Suprapubic skin (tissue), 4 donors: ENCODE measurements around the gene NCL. TPM values are rescaled to one million over a fixed set of nuclear protein-coding genes. Genes with fewer than 3 reads are reported as not detected.

Experiments
- DNase-seq, 2 donors: peaks; one replicate each; pipeline ENCODE4 v3.0.0-alpha.2; 2019; ENCODE audit warnings: low spot score in 2 of 2
- H3K27ac ChIP-seq: fragments of 200-600 bp; sonication (generic); one replicate; pipeline ENCODE4 v1.5.1; 2019
- H3K27me3 ChIP-seq: fragments of 200-600 bp; sonication (generic); one replicate; pipeline ENCODE4 v1.5.1; 2019
- H3K36me3 ChIP-seq: fragments of 200-600 bp; sonication (generic); one replicate; pipeline ENCODE4 v1.5.1; 2019
- H3K4me1 ChIP-seq: fragments of 200-600 bp; sonication (generic); one replicate; pipeline ENCODE4 v1.5.1; 2019
- H3K4me3 ChIP-seq: fragments of 200-600 bp; sonication (generic); one replicate; pipeline ENCODE4 v1.5.1; 2019; ENCODE audit warnings: mild to moderate bottlenecking
- H3K9me3 ChIP-seq: fragments of 200-600 bp; sonication (generic); one replicate; pipeline ENCODE4 v1.5.1; 2019
- EP300 ChIP-seq: sonication (generic); formaldehyde crosslinking; IDR thresholded peaks from one replicate; pipeline ENCODE4 v1.6.1; 2017; ENCODE audit warnings: antibody characterized with exemption
- POLR2A ChIP-seq, 2 donors: fragments of 450-650 bp; IDR thresholded peaks; one replicate each; pipeline ENCODE4 v1.6.1; 2017; ENCODE audit warnings: antibody characterized with exemption in 2 of 2, mild to moderate bottlenecking in 2 of 2, moderate library complexity in 2 of 2
- POLR2AphosphoS5 ChIP-seq, 3 donors: sonication (generic); formaldehyde crosslinking; IDR thresholded peaks; one replicate each; pipeline ENCODE4 v1.6.1; 2017; ENCODE audit warnings: antibody characterized with exemption in 3 of 3
- WGBS: methylation state at CpG from one replicate; pipeline ENCODE4 v1.1.5; 2018; 5-methylcytosine and 5-hydroxymethylcytosine counted together
- total RNA-seq, 4 donors: library from RNA; depleted of rRNA; stranded (reverse); fragments of >200 nt; gene quantifications; one replicate each; pipeline ENCODE4 v1.1.0, GENCODE V29; 2016
- TF ChIP-seq, protein P1 (sequence below), 2 donors: fragments of 200-600 bp in 1 of 2; fragments of 450-650 bp in 1 of 2; sonication (generic) in 1 of 2; IDR thresholded peaks; one replicate each; pipeline ENCODE4 v1.5.1; 2016 to 2019; ENCODE audit warnings: antibody characterized with exemption in 2 of 2, mild to moderate bottlenecking in 1 of 2, moderate library complexity in 1 of 2

NCL gene
- total RNA-seq, 4 donors from 2014 or later = 142 to 384 (median 205) TPM

- no peaks in the 10 kb centered on the region for H3K4me1 ChIP-seq
- no peaks in the 10 kb centered on the region for H3K9me3 ChIP-seq
- no peak for DNase-seq
- H3K4me3 ChIP-seq = no peak overlapping the region
- no peaks in the 10 kb centered on the region for H3K36me3 ChIP-seq
- peaks cover 5% of the 10 kb centered on the region for H3K27me3 ChIP-seq
- 87% methylated on average over 10 of the region's 10 CpGs for WGBS
- TF ChIP-seq, protein P1, sequence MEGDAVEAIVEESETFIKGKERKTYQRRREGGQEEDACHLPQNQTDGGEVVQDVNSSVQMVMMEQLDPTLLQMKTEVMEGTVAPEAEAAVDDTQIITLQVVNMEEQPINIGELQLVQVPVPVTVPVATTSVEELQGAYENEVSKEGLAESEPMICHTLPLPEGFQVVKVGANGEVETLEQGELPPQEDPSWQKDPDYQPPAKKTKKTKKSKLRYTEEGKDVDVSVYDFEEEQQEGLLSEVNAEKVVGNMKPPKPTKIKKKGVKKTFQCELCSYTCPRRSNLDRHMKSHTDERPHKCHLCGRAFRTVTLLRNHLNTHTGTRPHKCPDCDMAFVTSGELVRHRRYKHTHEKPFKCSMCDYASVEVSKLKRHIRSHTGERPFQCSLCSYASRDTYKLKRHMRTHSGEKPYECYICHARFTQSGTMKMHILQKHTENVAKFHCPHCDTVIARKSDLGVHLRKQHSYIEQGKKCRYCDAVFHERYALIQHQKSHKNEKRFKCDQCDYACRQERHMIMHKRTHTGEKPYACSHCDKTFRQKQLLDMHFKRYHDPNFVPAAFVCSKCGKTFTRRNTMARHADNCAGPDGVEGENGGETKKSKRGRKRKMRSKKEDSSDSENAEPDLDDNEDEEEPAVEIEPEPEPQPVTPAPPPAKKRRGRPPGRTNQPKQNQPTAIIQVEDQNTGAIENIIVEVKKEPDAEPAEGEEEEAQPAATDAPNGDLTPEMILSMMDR (IDR thresholded peaks at IDR 0.05) = no peak
- TF ChIP-seq POLR2AphosphoS5 (IDR thresholded peaks at IDR 0.05) (no peak), EP300 (no peak), POLR2A (IDR thresholded peaks at IDR 0.05) (no peak)
- H3K27ac ChIP-seq = no peak overlapping the region
Measured at GRCh38 chr2:231423176-231423575, 41.1 kb downstream of the NCL start.

- Histone ChIP-seq H3K27me3 (peaks cover 5% of the 10 kb centered on the region), H3K27ac (no peak overlapping the region), H3K9me3 (no peaks in the 10 kb centered on the region), H3K4me1 (no peaks in the 10 kb centered on the region), H3K4me3 (no peak overlapping the region), H3K36me3 (no peaks in the 10 kb centered on the region)
- 80% methylated on average over 2 of the region's 2 CpGs for WGBS
- no peak for TF ChIP-seq POLR2A (IDR thresholded peaks at IDR 0.05)
- no peak for TF ChIP-seq EP300
- TF ChIP-seq POLR2AphosphoS5 (IDR thresholded peaks at IDR 0.05) = no peak
- TF ChIP-seq, protein P1 (IDR thresholded peaks at IDR 0.05) = no peak
- no peak for DNase-seq
Measured at GRCh38 chr2:231422056-231422455, 42.2 kb downstream of the NCL start.

DNA sequence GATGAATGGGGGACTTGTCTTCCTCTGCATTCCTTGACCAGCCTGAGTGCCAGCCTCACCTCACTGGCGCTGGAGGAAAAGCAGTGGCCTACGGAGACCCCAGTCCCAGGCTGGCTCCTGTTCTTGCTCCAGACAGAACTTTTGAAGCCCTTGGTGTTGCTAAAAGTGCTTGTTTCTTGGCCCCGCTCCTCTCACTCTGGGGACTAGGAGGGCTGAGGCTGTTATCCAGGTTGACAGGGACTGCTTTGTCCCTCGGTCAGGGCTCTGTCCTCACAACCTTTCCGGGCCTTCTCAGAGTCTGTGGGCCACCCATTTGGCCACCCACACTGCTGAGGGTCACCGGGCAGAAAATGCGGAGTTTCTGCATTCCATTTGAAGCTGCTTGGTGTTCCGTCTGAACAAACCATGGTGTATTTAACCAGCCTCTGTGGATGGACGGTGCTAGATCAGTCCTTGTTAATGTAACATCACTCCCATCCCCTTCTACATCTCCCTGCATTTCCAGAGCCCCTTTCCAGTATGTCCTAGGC, 43.2 kb downstream of the NCL start:
- H3K9me3 ChIP-seq = no peaks in the 10 kb centered on the region
- peaks cover 5% of the 10 kb centered on the region for H3K27me3 ChIP-seq
- H3K4me3 ChIP-seq = no peak overlapping the region
- TF ChIP-seq POLR2AphosphoS5 (IDR thresholded peaks at IDR 0.05) = no peak
- TF ChIP-seq, protein P1 (IDR thresholded peaks at IDR 0.05) = no peak
- TF ChIP-seq POLR2A (IDR thresholded peaks at IDR 0.05) = no peak
- TF ChIP-seq EP300 = no peak
- no peaks in the 10 kb centered on the region for H3K36me3 ChIP-seq
- WGBS = 81% methylated on average over 9 of the region's 9 CpGs
- H3K27ac ChIP-seq = no peak overlapping the region
- no peak for DNase-seq
- H3K4me1 ChIP-seq = no peaks in the 10 kb centered on the region

DNA sequence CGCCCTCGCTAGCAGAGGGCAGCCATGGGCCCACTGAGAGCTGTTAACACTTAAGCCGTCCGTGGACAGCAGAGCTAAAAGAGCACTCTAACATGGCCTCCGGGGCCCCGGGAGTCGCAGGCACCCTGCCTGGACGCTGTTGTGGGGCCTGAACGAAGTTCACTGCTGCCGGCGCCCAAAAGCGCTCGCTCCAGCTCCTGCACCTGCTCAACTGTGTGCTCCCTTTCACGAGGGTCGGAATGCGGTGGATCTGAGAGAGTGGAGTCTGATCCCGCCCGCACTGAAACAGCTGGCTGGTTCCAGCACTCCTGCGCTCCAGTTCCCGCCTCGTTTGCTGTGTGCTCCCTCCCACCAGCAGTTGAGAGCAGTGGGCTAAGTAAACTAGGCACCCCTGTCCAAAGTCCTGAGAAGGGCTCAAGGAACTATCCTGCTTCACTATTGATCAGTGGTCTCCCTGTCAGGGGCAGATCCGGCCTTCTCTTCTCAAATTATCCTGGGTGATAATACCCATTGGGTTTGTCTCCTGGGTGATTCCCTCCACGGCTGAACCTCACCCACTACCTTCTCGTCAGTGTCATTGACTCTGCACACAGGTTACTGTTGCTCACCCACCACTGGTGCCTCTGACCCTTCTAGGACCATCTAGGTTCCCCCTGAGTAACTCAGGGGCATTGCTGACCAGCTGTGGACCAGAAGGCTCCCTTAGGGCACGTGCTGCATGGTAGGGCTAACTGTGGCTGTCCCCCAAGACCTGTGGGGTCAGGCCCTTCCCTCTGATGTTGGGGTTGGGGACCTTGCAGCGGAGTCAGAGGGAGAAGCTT, 45.3 kb downstream of the NCL start:
- TF ChIP-seq POLR2AphosphoS5 (IDR thresholded peaks at IDR 0.05) (no peak), POLR2A (IDR thresholded peaks at IDR 0.05) (no peak), EP300 (no peak)
- TF ChIP-seq, protein P1 (IDR thresholded peaks at IDR 0.05) = no peak
- WGBS = 86% methylated on average over 25 of the region's 26 CpGs
- H3K4me3 ChIP-seq = no peak overlapping the region

DNA sequence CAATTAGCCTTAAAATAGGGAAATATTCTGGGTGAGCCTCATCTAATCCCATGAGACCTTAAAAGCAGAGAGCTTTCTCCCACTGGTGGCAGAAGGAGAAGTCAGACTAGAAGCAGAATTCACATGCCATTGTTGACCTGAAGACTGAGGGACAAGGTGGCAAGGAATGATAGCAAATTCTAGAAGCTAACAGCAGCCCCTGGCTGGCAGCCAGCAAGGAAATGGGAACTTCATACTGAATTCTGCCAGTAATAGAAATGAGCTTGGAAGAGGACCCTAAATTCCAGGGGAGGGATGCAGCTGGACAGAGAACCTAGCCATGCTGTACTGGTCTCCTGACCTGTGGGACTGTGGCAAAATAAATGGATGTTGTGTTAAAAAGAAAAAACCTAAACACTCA, 49.3 kb downstream of the NCL start:
- DNase-seq = no peak
- Histone ChIP-seq H3K27me3 (peaks cover 5% of the 10 kb centered on the region), H3K9me3 (no peaks in the 10 kb centered on the region), H3K36me3 (no peaks in the 10 kb centered on the region), H3K4me1 (peaks cover 14% of the 10 kb centered on the region), H3K4me3 (no peak overlapping the region), H3K27ac (no peak overlapping the region)
- TF ChIP-seq, protein P1 (IDR thresholded peaks at IDR 0.05) = no peak
- TF ChIP-seq POLR2AphosphoS5 (IDR thresholded peaks at IDR 0.05) = no peak
- TF ChIP-seq POLR2A (IDR thresholded peaks at IDR 0.05) = no peak
- TF ChIP-seq EP300 = no peak

More for the DNA sequence above, 45.3 kb downstream of the NCL start:
- H3K27me3 ChIP-seq = peaks cover 5% of the 10 kb centered on the region
- no peak for DNase-seq
- no peak overlapping the region for H3K27ac ChIP-seq
- no peaks in the 10 kb centered on the region for H3K36me3 ChIP-seq
- no peaks in the 10 kb centered on the region for H3K9me3 ChIP-seq
- H3K4me1 ChIP-seq = no peaks in the 10 kb centered on the region
